Caco-2 (cell line): ENCODE results near the gene POLD1. TPM values are rescaled to one million over a fixed set of nuclear protein-coding genes. Genes with fewer than 3 reads are reported as not detected.
A peak's percentile ranks its signal among the peaks of the same experiment; 100 is the strongest.

Source experiments
- BruUV-seq: library from RNA; stranded (reverse); fragments of 400-500 nt; replicated peaks from 2 replicates; lab custom pipeline; 2021; lab: Mats Ljungman, UMichigan
- CTCF ChIA-PET: fragments of 300-600 bp; sonication (Branson Sonifier 250); formaldehyde crosslinking; loops from one replicate; lab custom pipeline; 2022; ENCODE audit warnings: antibody characterized with exemption; lab: Charles Lee
- POLR2A ChIA-PET: fragments of 300-600 bp; sonication (Branson Sonifier 250); formaldehyde crosslinking; loops from one replicate; lab custom pipeline; 2022; ENCODE audit warnings: antibody characterized with exemption; lab: Charles Lee
- DNase-seq, 2 experiments: peaks; one replicate each; pipeline versions ENCODE4 v3.0.0 to v3.0.0-alpha.2; 2020 to 2022
- H3K27me3 ChIP-seq: replicated peaks from 2 replicates; pipeline ENCODE4 v1.6.0; 2011; ENCODE audit warnings: low read length; ENCODE audit not compliant: control insufficient read depth, insufficient read depth
- H3K36me3 ChIP-seq: 2 replicates; pipeline ENCODE4 v1.5.1; 2011; ENCODE audit warnings: low read length; ENCODE audit not compliant: control insufficient read depth, insufficient read depth
- H3K4me1 ChIP-seq: fragments of 250-450 bp; sonication (Bioruptor Pico); 2 replicates; pipeline ENCODE4 v1.5.1; 2020; ENCODE audit warnings: mild to moderate bottlenecking
- H3K4me3 ChIP-seq: 2 replicates; pipeline ENCODE4 v1.5.1; 2011; ENCODE audit warnings: low read depth, mild to moderate bottlenecking, control low read depth, low read length
- H3K9me3 ChIP-seq: fragments of 250-450 bp; sonication (Bioruptor Pico); 2 replicates; pipeline ENCODE4 v1.5.1; 2020; ENCODE audit warnings: mild to moderate bottlenecking, moderate library complexity
- H3K27ac Mint-ChIP-seq: one replicate; pipeline ENCODE4 v1.8.0; 2022; ENCODE audit warnings: mixed read lengths; ENCODE audit not compliant: unreplicated experiment
- H3K27me3 Mint-ChIP-seq: one replicate; pipeline ENCODE4 v1.8.0; 2022; ENCODE audit warnings: mixed read lengths; ENCODE audit not compliant: insufficient read depth, unreplicated experiment
- H3K36me3 Mint-ChIP-seq: one replicate; pipeline ENCODE4 v1.8.0; 2022; ENCODE audit warnings: mild to moderate bottlenecking, mixed read lengths; ENCODE audit not compliant: insufficient read depth, unreplicated experiment
- H3K4me1 Mint-ChIP-seq: one replicate; pipeline ENCODE4 v1.8.0; 2022; ENCODE audit warnings: low read depth, mixed read lengths; ENCODE audit not compliant: unreplicated experiment
- H3K4me3 Mint-ChIP-seq: one replicate; pipeline ENCODE4 v1.8.0; 2022; ENCODE audit warnings: mild to moderate bottlenecking, moderate library complexity, mixed read lengths; ENCODE audit not compliant: unreplicated experiment
- H3K9me3 Mint-ChIP-seq: one replicate; pipeline ENCODE4 v1.8.0; 2022; ENCODE audit warnings: mixed read lengths; ENCODE audit not compliant: unreplicated experiment
- CTCF ChIP-seq, 2 experiments: fragments of 200-600 bp in 1 of 2; IDR thresholded peaks; 1 replicate in 1 of 2; 2 replicates in 1 of 2; pipeline versions ENCODE4 v1.5.1 to v1.8.0; 2011 to 2022; ENCODE audit warnings: antibody characterized with exemption in 1 of 2, control low read depth in 1 of 2, inconsistent platforms in 1 of 2, low read depth in 1 of 2, low read length in 1 of 2, mild to moderate bottlenecking in 1 of 2, moderate library complexity in 1 of 2; ENCODE audit not compliant: insufficient read depth in 1 of 2, severe bottlenecking in 1 of 2, unreplicated experiment in 1 of 2
- intact Hi-C: fragments of 100-400 bp; cut with micrococcal nuclease; formaldehyde crosslinking; loops from one replicate; pipeline ENCODE4 v1.10.0; 2022; ENCODE audit not compliant: unreplicated experiment
- total RNA-seq: library from RNA; stranded (reverse); gene quantifications from 2 replicates; pipeline ENCODE4 v1.2.3, GENCODE V29; 2022

The POLD1 gene
- total RNA-seq, 1 experiment from 2014 or later, result 128 TPM

- TF ChIP-seq CTCF (IDR thresholded peaks at IDR 0.05; ENCODE audit: insufficient read depth in 1 of 2, low read depth in 1 of 2, low read length in 1 of 2, severe bottlenecking in 1 of 2, unreplicated experiment in 1 of 2), result no peak
- DNase-seq, result no peak
- peaks cover 15% of the 10 kb centered on the region for H3K36me3 Mint-ChIP-seq
- Histone ChIP-seq H3K27me3 (no peaks in the 10 kb centered on the region), H3K9me3 (no peaks in the 10 kb centered on the region), H3K4me1 (no peaks in the 10 kb centered on the region), H3K4me3 (no peak overlapping the region), H3K36me3 (no peaks in the 10 kb centered on the region)
- BruUV-seq, result no TSS peak
- no peaks in the 10 kb centered on the region for H3K27me3 Mint-ChIP-seq
- H3K9me3 Mint-ChIP-seq, result no peaks in the 10 kb centered on the region
- intact Hi-C loops, result no loop called here
- ChIA-PET POLR2A (no interaction called here), CTCF (no interaction called here)
- H3K4me1 Mint-ChIP-seq, result peaks cover 9% of the 10 kb centered on the region
- H3K27ac Mint-ChIP-seq, result no peak overlapping the region
- no peak overlapping the region for H3K4me3 Mint-ChIP-seq
These were observed 12.2 kb upstream of the POLD1 start for GRCh38 chr19:50371914-50372475.

GRCh38 chr19:50376166-50377050, 7.7 kb upstream of the POLD1 start, which contains the start of gene NR1H2:
TSS of gene NR1H2 (plus strand) at chr19:50376457. CDS start at chr19:50377606, 1,149 bp downstream.
- intact Hi-C loops, result loop anchor here (1.0 to 2.0 kb wide), 3 partner anchors 8 to 84 kb away; partner anchors contain the start of gene POLD1
- no peaks in the 10 kb centered on the region for H3K9me3 ChIP-seq
- no peaks in the 10 kb centered on the region for H3K4me1 ChIP-seq
- DNase-seq, result peak; percentile 95 to 96
- Mint-ChIP-seq H3K4me3 (peak within 1 kb of the TSS; percentile 99), H3K4me1 (no peaks in the 10 kb centered on the region), H3K36me3 (peaks cover 37% of the 10 kb centered on the region), H3K27ac (peak within 1 kb of the TSS; percentile 100), H3K27me3 (no peaks in the 10 kb centered on the region), H3K9me3 (no peaks in the 10 kb centered on the region)
- CTCF ChIA-PET, result interaction anchor here (0.5 to 1.5 kb wide), 3 partner anchors 31 to 84 kb away, joined by 3 to 13 read pairs (median 7); no protein-coding TSS in a partner anchor
- H3K27me3 ChIP-seq, result no peaks in the 10 kb centered on the region
- H3K4me3 ChIP-seq, result peak within 1 kb of the TSS; percentile 72
- POLR2A ChIA-PET, result interaction anchor here (0.7 to 1.5 kb wide), 4 partner anchors 8 to 85 kb away, joined by 4 to 10 read pairs (median 7); partner anchors contain the start of gene KCNC3
- no peak for TF ChIP-seq CTCF (IDR thresholded peaks at IDR 0.05; ENCODE audit: insufficient read depth in 1 of 2, low read depth in 1 of 2, low read length in 1 of 2, severe bottlenecking in 1 of 2, unreplicated experiment in 1 of 2)
- BruUV-seq, result TSS peak; percentile 83
- H3K36me3 ChIP-seq, result peaks cover 9% of the 10 kb centered on the region

- H3K4me3 Mint-ChIP-seq, result peak overlapping the region; percentile 99
- no peaks in the 10 kb centered on the region for H3K27me3 Mint-ChIP-seq
- H3K4me1 Mint-ChIP-seq, result no peaks in the 10 kb centered on the region
- H3K9me3 Mint-ChIP-seq, result no peaks in the 10 kb centered on the region
- H3K27me3 ChIP-seq, result no peaks in the 10 kb centered on the region
- CTCF ChIA-PET, result no interaction called here
- POLR2A ChIA-PET, result interaction anchor here (1.5 kb wide), 1 partner anchor 84 kb away, joined by 10 read pairs; no protein-coding TSS in a partner anchor
- peak overlapping the region; percentile 100 for H3K27ac Mint-ChIP-seq
- no TSS peak for BruUV-seq
- H3K9me3 ChIP-seq, result no peaks in the 10 kb centered on the region
- H3K36me3 Mint-ChIP-seq, result peaks cover 38% of the 10 kb centered on the region
- H3K4me3 ChIP-seq, result peak overlapping the region; percentile 72
- no peak for TF ChIP-seq CTCF (IDR thresholded peaks at IDR 0.05; ENCODE audit: insufficient read depth in 1 of 2, low read depth in 1 of 2, low read length in 1 of 2, severe bottlenecking in 1 of 2, unreplicated experiment in 1 of 2)
- peak in 1 of 2 experiments; percentile 64 for DNase-seq
- H3K4me1 ChIP-seq, result no peaks in the 10 kb centered on the region
- peaks cover 9% of the 10 kb centered on the region for H3K36me3 ChIP-seq
- intact Hi-C loops, result loop anchor here (2.0 kb wide), 1 partner anchor 84 kb away; no protein-coding TSS in a partner anchor
These were observed 7.1 kb upstream of the POLD1 start for GRCh38 chr19:50377051-50377461.
